Gastrocnemius medialis (tissue), 4 donors: Measurements from ENCODE around the gene ARNT2. TPM values are rescaled to one million over a fixed set of nuclear protein-coding genes. Genes with fewer than 3 reads are reported as not detected.

Source experiments
- ATAC-seq, 2 donors: fragments of 150-250 bp; one replicate each; pipeline ENCODE4 v1.9.1; 2016
- DNase-seq, 2 donors: peaks; one replicate each; pipeline ENCODE4 v3.0.0-alpha.2; 2019
- H3K27ac ChIP-seq, 4 donors: fragments of 200-600 bp; sonication (generic); 1 replicate in 1 of 4; 2 replicates in 3 of 4; pipeline ENCODE4 v1.5.1; 2016 to 2018; ENCODE audit warnings: mild to moderate bottlenecking in 2 of 4, moderate library complexity in 1 of 4
- H3K27me3 ChIP-seq, 3 donors: fragments of 200-600 bp; sonication (generic) in 2 of 3; 1 replicate in 1 of 3; 2 replicates in 2 of 3; pipeline versions ENCODE4 v1.5.1 to v1.6.0; 2016 to 2019; ENCODE audit warnings: mild to moderate bottlenecking in 1 of 3, moderate library complexity in 1 of 3
- H3K36me3 ChIP-seq, 2 donors: fragments of 200-600 bp; sonication (generic) in 1 of 2; one replicate each; pipeline ENCODE4 v1.5.1; 2017 to 2018
- H3K4me1 ChIP-seq, 2 donors: fragments of 200-600 bp; sonication (generic) in 1 of 2; one replicate each; pipeline ENCODE4 v1.5.1; 2016 to 2017; ENCODE audit warnings: mild to moderate bottlenecking in 2 of 2
- H3K4me3 ChIP-seq, 4 donors: fragments of 200-600 bp; sonication (generic) in 3 of 4; 1 replicate in 1 of 4; 2 replicates in 3 of 4; pipeline ENCODE4 v1.5.1; 2016 to 2019; ENCODE audit warnings: mild to moderate bottlenecking in 2 of 4
- H3K9me3 ChIP-seq, 3 donors: fragments of 200-600 bp; sonication (generic) in 2 of 3; 1 replicate in 1 of 3; 2 replicates in 2 of 3; pipeline ENCODE4 v1.5.1; 2016 to 2019
- POLR2A ChIP-seq, 2 donors: fragments of 450-650 bp; IDR thresholded peaks; one replicate each; pipeline ENCODE4 v1.6.1; 2017; ENCODE audit warnings: antibody characterized with exemption in 2 of 2, mild to moderate bottlenecking in 2 of 2, moderate library complexity in 2 of 2
- in situ Hi-C, 4 donors: fragments of 200-750 bp; cut with MboI; loops; one replicate each; pipeline versions ENCODE4 v1.15.0 to v1.8.0; 2017; ENCODE audit warnings: low sequenced_read_pairs in 4 of 4
- intact Hi-C: fragments of 100-400 bp; cut with DNase I; formaldehyde crosslinking; loops from one replicate; pipeline ENCODE4 v1.15.1; 2023; ENCODE audit warnings: low total_unique reads
- total RNA-seq, 4 donors: library from RNA; depleted of rRNA; stranded (reverse); fragments of >200 nt; gene quantifications; one replicate each; pipeline versions ENCODE4 v1.1.0 to v1.2.3, GENCODE V29; 2016
- TF ChIP-seq, protein P1 (sequence below), 5 experiments: fragments of 450-650 bp in 3 of 5; fragments of 200-600 bp in 2 of 5; sonication (generic) in 2 of 5; IDR thresholded peaks in 4 of 5; conservative IDR thresholded peaks in 1 of 5; 1 replicate in 4 of 5; 2 replicates in 1 of 5; pipeline ENCODE4 v1.5.1; 2016 to 2019; ENCODE audit warnings: antibody characterized with exemption in 5 of 5, mild to moderate bottlenecking in 3 of 5, moderate library complexity in 3 of 5

Gene ARNT2
- total RNA-seq, 4 donors from 2014 or later = 4.1 to 23.5 (median 6.6) TPM

GRCh38 chr15:80414546-80415357 lies 10.6 kb downstream of the ARNT2 start:
- H3K4me3 ChIP-seq = no peak overlapping the region
- ATAC-seq (no peak), DNase-seq (no peak)
- intact Hi-C loops = no loop called here
- H3K36me3 ChIP-seq = no peaks in the 10 kb centered on the region
- in situ Hi-C loops = no loop called here
- H3K9me3 ChIP-seq = no peaks in the 10 kb centered on the region
- TF ChIP-seq POLR2A (IDR thresholded peaks at IDR 0.05) = no peak
- TF ChIP-seq, protein P1, sequence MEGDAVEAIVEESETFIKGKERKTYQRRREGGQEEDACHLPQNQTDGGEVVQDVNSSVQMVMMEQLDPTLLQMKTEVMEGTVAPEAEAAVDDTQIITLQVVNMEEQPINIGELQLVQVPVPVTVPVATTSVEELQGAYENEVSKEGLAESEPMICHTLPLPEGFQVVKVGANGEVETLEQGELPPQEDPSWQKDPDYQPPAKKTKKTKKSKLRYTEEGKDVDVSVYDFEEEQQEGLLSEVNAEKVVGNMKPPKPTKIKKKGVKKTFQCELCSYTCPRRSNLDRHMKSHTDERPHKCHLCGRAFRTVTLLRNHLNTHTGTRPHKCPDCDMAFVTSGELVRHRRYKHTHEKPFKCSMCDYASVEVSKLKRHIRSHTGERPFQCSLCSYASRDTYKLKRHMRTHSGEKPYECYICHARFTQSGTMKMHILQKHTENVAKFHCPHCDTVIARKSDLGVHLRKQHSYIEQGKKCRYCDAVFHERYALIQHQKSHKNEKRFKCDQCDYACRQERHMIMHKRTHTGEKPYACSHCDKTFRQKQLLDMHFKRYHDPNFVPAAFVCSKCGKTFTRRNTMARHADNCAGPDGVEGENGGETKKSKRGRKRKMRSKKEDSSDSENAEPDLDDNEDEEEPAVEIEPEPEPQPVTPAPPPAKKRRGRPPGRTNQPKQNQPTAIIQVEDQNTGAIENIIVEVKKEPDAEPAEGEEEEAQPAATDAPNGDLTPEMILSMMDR (IDR thresholded peaks at IDR 0.05 in 4 of 5, conservative IDR thresholded peaks at IDR 0.05 in 1 of 5) = no peak
- no peak overlapping the region for H3K27ac ChIP-seq
- no peaks in the 10 kb centered on the region for H3K4me1 ChIP-seq
- H3K27me3 ChIP-seq = no peaks in the 10 kb centered on the region

- Histone ChIP-seq H3K27ac (no peak overlapping the region), H3K27me3 (no peaks in the 10 kb centered on the region), H3K36me3 (no peaks in the 10 kb centered on the region), H3K4me1 (no peaks in the 10 kb centered on the region), H3K9me3 (no peaks in the 10 kb centered on the region), H3K4me3 (no peak overlapping the region)
- ATAC-seq (no peak), DNase-seq (no peak)
- in situ Hi-C loops (no loop called here), intact Hi-C loops (no loop called here)
- TF ChIP-seq, protein P1 (IDR thresholded peaks at IDR 0.05 in 4 of 5, conservative IDR thresholded peaks at IDR 0.05 in 1 of 5) = no peak
- TF ChIP-seq POLR2A (IDR thresholded peaks at IDR 0.05) = no peak
These were observed 11.1 kb downstream of the ARNT2 start for GRCh38 chr15:80415358-80415670.

GRCh38 chr15:80416702-80417101 lies 12.5 kb downstream of the ARNT2 start:
- no peak for ATAC-seq
- intact Hi-C loops = no loop called here
- Histone ChIP-seq H3K9me3 (no peaks in the 10 kb centered on the region), H3K27ac (no peak overlapping the region), H3K36me3 (no peaks in the 10 kb centered on the region), H3K27me3 (no peaks in the 10 kb centered on the region), H3K4me1 (no peaks in the 10 kb centered on the region), H3K4me3 (no peak overlapping the region)
- in situ Hi-C loops = no loop called here
- no peak for TF ChIP-seq POLR2A (IDR thresholded peaks at IDR 0.05)
- TF ChIP-seq, protein P1 (IDR thresholded peaks at IDR 0.05 in 4 of 5, conservative IDR thresholded peaks at IDR 0.05 in 1 of 5) = no peak
- no peak for DNase-seq

- H3K27me3 ChIP-seq = no peaks in the 10 kb centered on the region
- TF ChIP-seq POLR2A (IDR thresholded peaks at IDR 0.05) = no peak
- TF ChIP-seq, protein P1 (IDR thresholded peaks at IDR 0.05 in 4 of 5, conservative IDR thresholded peaks at IDR 0.05 in 1 of 5) = peak in 3 of 5 experiments; percentile 9 to 46 (median 29)
- H3K4me3 ChIP-seq = no peak overlapping the region
- no peaks in the 10 kb centered on the region for H3K36me3 ChIP-seq
- H3K4me1 ChIP-seq = no peaks in the 10 kb centered on the region
- peak in 1 of 2 donors; percentile 56 for ATAC-seq
- intact Hi-C loops (no loop called here), in situ Hi-C loops (no loop called here)
- H3K27ac ChIP-seq = no peak overlapping the region
- H3K9me3 ChIP-seq = no peaks in the 10 kb centered on the region
- no peak for DNase-seq
These were observed 14.8 kb downstream of the ARNT2 start for GRCh38 chr15:80418892-80419537.
